HG02852 (cell line): ENCODE data around the gene ASMTL.
"Not testable (repeated sequence)": the region's sequence is repeated elsewhere in the genome, so short reads cannot be mapped to it uniquely, and the experiment has no call there.

Experiments
- ATAC-seq: cut with Tn5 transposase; IDR thresholded peaks from one replicate; pipeline ENCODE4 v1.9.1; 2021; ENCODE audit warnings: mild to moderate bottlenecking, moderate library complexity; ENCODE audit not compliant: unreplicated experiment

Gene ASMTL

GRCh38 chrX:1416327-1416784 is 36.4 kb downstream of the ASMTL start:
- no peak for ATAC-seq

- ATAC-seq = no peak
These were observed 40.1 kb downstream of the ASMTL start for GRCh38 chrX:1412551-1413161.

- ATAC-seq = no peak
These were observed 41.4 kb downstream of the ASMTL start for GRCh38 chrX:1411326-1411725.

GRCh38 chrX:1407035-1407434 is 45.7 kb downstream of the ASMTL start:
- no peak for ATAC-seq

- ATAC-seq = not testable (repeated sequence)
These were observed 46.9 kb downstream of the ASMTL start for GRCh38 chrX:1405769-1406168.

- ATAC-seq = not testable (repeated sequence)
These were observed 48.8 kb downstream of the ASMTL start for GRCh38 chrX:1403867-1404266.

- ATAC-seq = no peak
These were observed 49.5 kb downstream of the ASMTL start for GRCh38 chrX:1403228-1403627.

- no peak for ATAC-seq
These were observed 50.9 kb downstream of the ASMTL start for GRCh38 chrX:1401611-1402430.

- ATAC-seq = no peak
These were observed 51.8 kb downstream of the ASMTL start for GRCh38 chrX:1400742-1401471.

- ATAC-seq = no peak
These were observed 52.7 kb downstream of the ASMTL start for GRCh38 chrX:1400049-1400448.

GRCh38 chrX:1398431-1399340 is 54.0 kb downstream of the ASMTL start:
- no peak for ATAC-seq

- no peak for ATAC-seq
These were observed 55.1 kb downstream of the ASMTL start for GRCh38 chrX:1397441-1398270.

- no peak for ATAC-seq
These were observed 55.7 kb downstream of the ASMTL start for GRCh38 chrX:1397001-1397400.

GRCh38 chrX:1395646-1396216 is 57.0 kb downstream of the ASMTL start:
- no peak for ATAC-seq

GRCh38 chrX:1394731-1395501 is 57.8 kb downstream of the ASMTL start:
- ATAC-seq = no peak

GRCh38 chrX:1393871-1394615 is 58.7 kb downstream of the ASMTL start:
- no peak for ATAC-seq

- ATAC-seq = peak; percentile 33
These were observed 60.2 kb downstream of the ASMTL start for GRCh38 chrX:1392376-1393068.
